IMR-90 (cell line): ENCODE data around the gene CPLX1.

Experiments
- BHLHE40 ChIP-seq: fragments of 150-350 bp; IDR thresholded peaks from 2 replicates; pipeline ENCODE4 v1.6.1; 2016; ENCODE audit warnings: mild to moderate bottlenecking, low read depth, low read length
- CEBPB ChIP-seq: IDR thresholded peaks from 2 replicates; pipeline ENCODE4 v1.6.1; 2012; ENCODE audit warnings: low read depth, low read length, improper control_type of control experiment
- CTCF ChIP-seq: conservative IDR thresholded peaks from 2 replicates; pipeline ENCODE4 v1.5.1; 2012; ENCODE audit warnings: mild to moderate bottlenecking, low read depth, low read length, improper control_type of control experiment
- ELK1 ChIP-seq: fragments of 150-350 bp; IDR thresholded peaks from 2 replicates; pipeline ENCODE4 v1.6.1; 2016; ENCODE audit warnings: low read depth, mild to moderate bottlenecking, low read length, moderate library complexity, borderline replicate concordance
- MAFK ChIP-seq: IDR thresholded peaks from 2 replicates; pipeline ENCODE4 v1.6.1; 2012; ENCODE audit warnings: low read depth, low read length, improper control_type of control experiment
- MAZ ChIP-seq: IDR thresholded peaks from 2 replicates; pipeline ENCODE4 v1.6.1; 2012; ENCODE audit warnings: low read depth, mild to moderate bottlenecking, low read length, improper control_type of control experiment, moderate library complexity, borderline replicate concordance
- MXI1 ChIP-seq: IDR thresholded peaks from 2 replicates; pipeline ENCODE4 v1.6.1; 2012; ENCODE audit warnings: low read depth, mild to moderate bottlenecking, low read length, moderate library complexity, borderline replicate concordance
- NFE2L2 ChIP-seq: fragments of 150-350 bp; IDR thresholded peaks from 2 replicates; pipeline ENCODE4 v1.6.1; 2016; ENCODE audit warnings: low read depth, mild to moderate bottlenecking, low read length
- POLR2A ChIP-seq: IDR thresholded peaks from 2 replicates; pipeline ENCODE4 v1.6.1; 2012; ENCODE audit warnings: mild to moderate bottlenecking, low read depth, low read length
- RAD21 ChIP-seq: IDR thresholded peaks from 2 replicates; pipeline ENCODE4 v1.6.1; 2012; ENCODE audit warnings: low read length, improper control_type of control experiment
- RCOR1 ChIP-seq: IDR thresholded peaks from 2 replicates; pipeline ENCODE4 v1.6.1; 2012; ENCODE audit warnings: mild to moderate bottlenecking, low read length, improper control_type of control experiment; ENCODE audit not compliant: insufficient replicate concordance
- RFX5 ChIP-seq: IDR thresholded peaks from 2 replicates; pipeline ENCODE4 v1.8.0; 2012; ENCODE audit warnings: low read depth, mild to moderate bottlenecking, low read length, moderate library complexity
- USF2 ChIP-seq: fragments of 150-350 bp; IDR thresholded peaks from 2 replicates; pipeline ENCODE4 v1.6.1; 2017; ENCODE audit warnings: mild to moderate bottlenecking, antibody characterized with exemption, low read length, low read depth

- no peak for TF ChIP-seq CTCF
- no peak for TF ChIP-seq POLR2A
- no peak for TF ChIP-seq CEBPB
- no peak for TF ChIP-seq MXI1
- TF ChIP-seq MAZ: no peak
- TF ChIP-seq USF2: no peak
- TF ChIP-seq BHLHE40: no peak
- TF ChIP-seq RFX5: no peak
- no peak for TF ChIP-seq ELK1
- TF ChIP-seq RCOR1: no peak
- TF ChIP-seq MAFK: no peak
- no peak for TF ChIP-seq RAD21
- TF ChIP-seq NFE2L2: no peak
Measured at GRCh38 chr4:867526-868250, 41.8 kb upstream of the CPLX1 start.
